ENCODE results near the gene SSPN. TPM values are rescaled to one million over a fixed set of nuclear protein-coding genes. Genes with fewer than 3 reads are reported as not detected.

Gene SSPN
- total and polyA plus RNA-seq, 2 donors: 50.2 to 78.5 TPM

DNA sequence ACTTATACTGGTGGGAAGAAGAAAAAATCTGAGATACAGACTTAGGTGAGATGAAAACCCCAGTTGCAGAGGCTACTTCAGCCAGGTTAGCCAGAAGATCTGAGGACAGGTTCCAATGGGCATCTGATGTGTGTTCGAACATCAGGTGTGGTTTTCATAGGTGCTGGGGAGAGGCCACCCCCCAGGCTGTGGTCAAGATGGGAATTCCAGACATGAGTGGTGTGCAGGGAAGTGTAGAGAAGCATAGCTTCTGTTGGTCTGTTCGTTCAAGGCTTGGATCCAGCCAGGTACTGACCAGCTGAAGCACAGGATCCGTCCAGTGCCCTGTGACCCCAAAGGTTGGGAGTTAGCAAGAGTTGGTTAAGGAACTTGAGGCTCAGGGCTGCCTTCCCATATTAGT lies 85.5 kb downstream of the SSPN start:
- no peak for DNase-seq (ENCODE audit: extremely low spot score)
- H3K27ac ChIP-seq (ENCODE audit: low read depth): no peak overlapping the region
- H3K36me3 ChIP-seq (ENCODE audit: insufficient read depth): no peaks in the 10 kb centered on the region
- 95% methylated on average over 3 of the region's 3 CpGs for whole genome bisulfite sequencing
- H3K4me1 ChIP-seq (ENCODE audit: insufficient read depth): no peaks in the 10 kb centered on the region
- no peak overlapping the region for H3K4me3 ChIP-seq (ENCODE audit: low read depth, low read length)

GRCh38 chr12:26281320-26281719 lies 85.9 kb downstream of the SSPN start:
- 67% methylated on average over 4 of the region's 4 CpGs for WGBS
- H3K4me1 ChIP-seq (ENCODE audit: insufficient read depth): no peaks in the 10 kb centered on the region
- no peak for DNase-seq (ENCODE audit: extremely low spot score)
- no peaks in the 10 kb centered on the region for H3K36me3 ChIP-seq (ENCODE audit: insufficient read depth)
- H3K27ac ChIP-seq (ENCODE audit: low read depth): no peak overlapping the region
- H3K4me3 ChIP-seq (ENCODE audit: low read depth, low read length): no peak overlapping the region

- H3K4me1 ChIP-seq (ENCODE audit: insufficient read depth): no peaks in the 10 kb centered on the region
- no peak for DNase-seq (ENCODE audit: extremely low spot score)
- H3K27ac ChIP-seq (ENCODE audit: low read depth): no peak overlapping the region
- 87% methylated on average over 4 of the region's 4 CpGs for WGBS
- no peak overlapping the region for H3K4me3 ChIP-seq (ENCODE audit: low read depth, low read length)
- H3K36me3 ChIP-seq (ENCODE audit: insufficient read depth): no peaks in the 10 kb centered on the region
These were observed 87.1 kb downstream of the SSPN start for GRCh38 chr12:26282339-26282940.

GRCh38 chr12:26283046-26283445 lies 87.7 kb downstream of the SSPN start:
- Histone ChIP-seq H3K36me3 (ENCODE audit: insufficient read depth) (no peaks in the 10 kb centered on the region), H3K27ac (ENCODE audit: low read depth) (no peak overlapping the region), H3K4me1 (ENCODE audit: insufficient read depth) (no peaks in the 10 kb centered on the region), H3K4me3 (ENCODE audit: low read depth, low read length) (no peak overlapping the region)
- WGBS: 42% methylated on average over 1 of the region's 1 CpG
- no peak for DNase-seq (ENCODE audit: extremely low spot score)

GRCh38 chr12:26283617-26284016 lies 88.2 kb downstream of the SSPN start:
- H3K4me3 ChIP-seq (ENCODE audit: low read depth, low read length): no peak overlapping the region
- H3K27ac ChIP-seq (ENCODE audit: low read depth): no peak overlapping the region
- 85% methylated on average over 2 of the region's 2 CpGs for WGBS

DNA sequence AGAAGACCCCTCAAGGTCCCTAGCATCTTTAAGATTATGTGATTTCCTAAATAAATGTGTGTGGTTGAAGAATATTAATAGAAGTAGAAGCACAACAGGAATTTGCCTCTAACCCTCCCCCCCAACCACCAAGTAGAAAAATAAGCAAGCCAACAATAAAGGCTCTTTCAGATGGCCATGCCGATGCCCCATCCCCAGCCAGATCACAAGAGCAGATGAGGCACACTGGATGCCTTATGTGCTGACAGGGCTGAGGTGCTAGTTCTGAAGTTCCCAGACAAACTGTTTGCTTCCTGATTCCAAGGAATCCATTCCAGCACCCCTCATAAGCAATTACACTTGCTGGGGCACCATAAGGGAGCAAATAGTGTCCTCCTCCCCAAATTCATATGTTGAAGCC lies 90.0 kb downstream of the SSPN start:
- DNase-seq (ENCODE audit: extremely low spot score): no peak
- 98% methylated on average over 1 of the region's 1 CpG for WGBS
- Histone ChIP-seq H3K27ac (ENCODE audit: low read depth) (no peak overlapping the region), H3K36me3 (ENCODE audit: insufficient read depth) (no peaks in the 10 kb centered on the region), H3K4me3 (ENCODE audit: low read depth, low read length) (no peak overlapping the region), H3K4me1 (ENCODE audit: insufficient read depth) (no peaks in the 10 kb centered on the region)

More at GRCh38 chr12:26283617-26284016, 88.2 kb downstream of the SSPN start:
- Histone ChIP-seq H3K4me1 (ENCODE audit: insufficient read depth) (no peaks in the 10 kb centered on the region), H3K36me3 (ENCODE audit: insufficient read depth) (no peaks in the 10 kb centered on the region)
- no peak for DNase-seq (ENCODE audit: extremely low spot score)

GRCh38 chr12:26286186-26286585 lies 90.8 kb downstream of the SSPN start:
- DNase-seq (ENCODE audit: extremely low spot score): no peak
- WGBS: 90% methylated on average over 6 of the region's 6 CpGs
- Histone ChIP-seq H3K4me3 (ENCODE audit: low read depth, low read length) (no peak overlapping the region), H3K4me1 (ENCODE audit: insufficient read depth) (no peaks in the 10 kb centered on the region), H3K27ac (ENCODE audit: low read depth) (no peak overlapping the region), H3K36me3 (ENCODE audit: insufficient read depth) (no peaks in the 10 kb centered on the region)

DNA sequence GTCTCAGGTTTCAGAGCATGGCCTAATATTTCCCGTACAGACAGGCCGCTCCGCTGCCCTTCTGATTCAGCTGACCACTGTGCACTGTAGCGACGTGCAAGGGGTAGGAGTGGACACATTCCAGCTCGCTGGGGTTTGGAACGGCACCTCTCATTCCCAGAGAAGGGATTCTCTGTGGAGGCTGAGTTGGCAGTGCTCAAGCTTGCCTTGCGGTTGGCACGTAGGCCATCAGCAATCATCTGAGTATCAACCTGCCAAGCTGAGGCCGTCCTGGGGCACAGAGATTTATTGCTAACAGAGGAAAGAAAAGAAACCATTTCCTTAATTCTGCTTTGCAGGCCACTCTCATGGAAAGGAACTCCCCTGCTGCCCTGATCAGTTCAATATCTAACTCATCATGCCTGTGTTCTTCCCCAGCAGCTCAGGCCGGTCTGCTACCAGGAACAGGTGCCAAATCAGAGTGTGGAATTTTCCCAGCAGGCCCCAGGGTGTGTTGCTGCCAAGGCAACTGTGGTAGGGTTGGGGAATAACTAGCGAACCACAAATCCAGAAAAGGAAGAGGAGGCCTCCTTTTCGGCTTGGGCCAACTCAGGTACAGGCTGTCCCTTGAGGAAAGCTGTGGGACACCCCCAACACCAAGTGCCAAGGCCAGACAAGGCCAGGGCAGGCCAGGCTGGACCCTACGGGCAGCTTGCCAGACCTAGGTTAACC lies 92.5 kb downstream of the SSPN start:
- Histone ChIP-seq H3K27ac (ENCODE audit: low read depth) (no peak overlapping the region), H3K4me3 (ENCODE audit: low read depth, low read length) (no peak overlapping the region), H3K36me3 (ENCODE audit: insufficient read depth) (no peaks in the 10 kb centered on the region), H3K4me1 (ENCODE audit: insufficient read depth) (no peaks in the 10 kb centered on the region)
- no peak for DNase-seq (ENCODE audit: extremely low spot score)
- 67% methylated on average over 14 of the region's 14 CpGs for WGBS

- Histone ChIP-seq H3K36me3 (ENCODE audit: insufficient read depth) (no peaks in the 10 kb centered on the region), H3K4me1 (ENCODE audit: insufficient read depth) (no peaks in the 10 kb centered on the region), H3K27ac (ENCODE audit: low read depth) (no peak overlapping the region), H3K4me3 (ENCODE audit: low read depth, low read length) (no peak overlapping the region)
- WGBS: 79% methylated on average over 2 of the region's 2 CpGs
- no peak for DNase-seq (ENCODE audit: extremely low spot score)
These were observed 95.2 kb downstream of the SSPN start for GRCh38 chr12:26290565-26290964.

GRCh38 chr12:26292596-26292995 lies 97.2 kb downstream of the SSPN start:
- H3K4me3 ChIP-seq (ENCODE audit: low read depth, low read length): no peak overlapping the region
- H3K27ac ChIP-seq (ENCODE audit: low read depth): no peak overlapping the region
- H3K4me1 ChIP-seq (ENCODE audit: insufficient read depth): no peaks in the 10 kb centered on the region
- DNase-seq (ENCODE audit: extremely low spot score): no peak
- 97% methylated on average over 1 of the region's 1 CpG for WGBS
- H3K36me3 ChIP-seq (ENCODE audit: insufficient read depth): no peaks in the 10 kb centered on the region

DNA sequence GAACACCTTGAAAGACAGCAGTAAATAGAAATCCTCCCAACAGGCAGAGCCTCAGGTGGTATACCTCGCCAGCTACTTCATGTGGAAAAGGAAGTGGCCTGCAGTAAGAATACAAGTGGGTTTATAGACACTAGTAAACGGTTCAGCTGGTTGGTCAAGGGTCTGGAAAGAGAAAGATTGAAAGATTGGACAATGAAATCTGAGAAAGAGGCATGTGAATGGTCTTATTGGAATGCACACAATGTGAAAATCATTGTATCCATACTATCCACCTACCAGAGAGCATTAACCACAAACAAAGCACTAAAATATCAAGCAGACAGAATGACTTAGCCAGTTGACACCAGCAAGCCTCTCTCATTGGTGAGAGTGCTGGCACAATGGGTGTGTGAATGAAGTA lies 98.2 kb downstream of the SSPN start:
- no peak for DNase-seq (ENCODE audit: extremely low spot score)
- 65% methylated on average over 2 of the region's 2 CpGs for WGBS
- Histone ChIP-seq H3K36me3 (ENCODE audit: insufficient read depth) (no peaks in the 10 kb centered on the region), H3K27ac (ENCODE audit: low read depth) (no peak overlapping the region), H3K4me3 (ENCODE audit: low read depth, low read length) (no peak overlapping the region), H3K4me1 (ENCODE audit: insufficient read depth) (no peaks in the 10 kb centered on the region)

DNA sequence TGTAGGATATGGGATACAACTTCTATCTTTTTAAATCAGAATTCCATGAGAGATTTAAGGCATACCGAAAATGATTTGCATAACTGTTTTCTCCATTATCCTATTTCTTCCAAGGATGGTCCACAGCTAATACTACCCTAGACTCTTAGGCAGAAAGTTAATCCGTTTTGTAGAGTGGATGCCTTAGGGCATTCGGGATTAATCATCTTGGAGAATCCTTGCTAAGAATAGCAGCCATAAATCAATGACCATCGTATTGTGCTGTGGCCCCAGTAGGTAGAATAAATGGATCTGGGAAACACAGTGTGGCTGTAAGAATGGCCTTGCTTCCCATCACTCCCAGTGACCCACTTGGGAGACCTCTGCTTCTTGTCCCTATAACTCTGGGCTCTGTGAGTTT lies 99.6 kb downstream of the SSPN start:
- Histone ChIP-seq H3K4me3 (ENCODE audit: low read depth, low read length) (no peak overlapping the region), H3K36me3 (ENCODE audit: insufficient read depth) (no peaks in the 10 kb centered on the region), H3K4me1 (ENCODE audit: insufficient read depth) (no peaks in the 10 kb centered on the region), H3K27ac (ENCODE audit: low read depth) (no peak overlapping the region)
- WGBS: 72% methylated on average over 4 of the region's 4 CpGs
- DNase-seq (ENCODE audit: extremely low spot score): no peak

DNA sequence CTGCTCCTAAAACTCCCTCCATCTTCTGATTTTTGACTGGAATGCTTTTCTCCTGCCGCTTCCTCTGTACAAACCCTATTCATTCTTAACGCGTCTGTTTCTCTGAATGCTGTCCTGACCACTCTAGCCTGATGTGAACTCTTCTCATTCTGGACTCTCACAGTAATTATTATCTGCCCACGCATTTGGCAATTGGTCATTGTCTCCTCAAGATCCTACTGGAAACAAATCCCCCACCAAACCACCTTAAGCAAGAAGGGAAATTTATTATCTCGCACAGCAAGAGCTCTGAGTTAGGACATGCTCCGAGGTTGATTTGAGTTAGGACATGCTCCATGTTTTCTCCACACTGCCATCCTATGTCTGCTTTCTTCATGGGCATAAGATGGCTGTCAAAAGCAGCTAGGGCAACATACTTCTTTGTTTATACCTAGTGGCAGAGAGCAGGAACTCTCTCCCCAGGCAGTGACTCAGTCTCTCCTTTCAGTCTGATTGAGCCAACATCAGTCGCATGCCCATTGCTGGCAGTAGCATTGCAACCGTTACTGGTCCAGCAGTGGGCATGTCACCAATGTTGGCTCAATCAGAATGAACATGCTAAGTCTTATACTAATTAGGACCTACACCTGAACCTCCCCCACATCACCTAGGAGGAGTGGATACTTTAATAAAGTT lies 102.2 kb downstream of the SSPN start:
- no peak for DNase-seq (ENCODE audit: extremely low spot score)
- no peaks in the 10 kb centered on the region for H3K36me3 ChIP-seq (ENCODE audit: insufficient read depth)
- no peaks in the 10 kb centered on the region for H3K4me1 ChIP-seq (ENCODE audit: insufficient read depth)
- no peak overlapping the region for H3K27ac ChIP-seq (ENCODE audit: low read depth)
- 81% methylated on average over 8 of the region's 8 CpGs for WGBS
- H3K4me3 ChIP-seq (ENCODE audit: low read depth, low read length): no peak overlapping the region

Measured in urinary bladder (tissue), 4 donors.